GM18526 (cell line): ENCODE results near the gene FGF5.

Source experiments
- POLR2A ChIP-seq: IDR thresholded peaks from 3 replicates; pipeline ENCODE4 v1.6.1; 2011; ENCODE audit not compliant: insufficient read length; ENCODE audit errors: extremely low read depth

The FGF5 gene

GRCh38 chr4:80266253-80266901, at the start of gene FGF5:
TSS of gene FGF5 (plus strand) at chr4:80266664. CDS start at chr4:80266825, 161 bp downstream.
- TF ChIP-seq POLR2A, result no peak

DNA sequence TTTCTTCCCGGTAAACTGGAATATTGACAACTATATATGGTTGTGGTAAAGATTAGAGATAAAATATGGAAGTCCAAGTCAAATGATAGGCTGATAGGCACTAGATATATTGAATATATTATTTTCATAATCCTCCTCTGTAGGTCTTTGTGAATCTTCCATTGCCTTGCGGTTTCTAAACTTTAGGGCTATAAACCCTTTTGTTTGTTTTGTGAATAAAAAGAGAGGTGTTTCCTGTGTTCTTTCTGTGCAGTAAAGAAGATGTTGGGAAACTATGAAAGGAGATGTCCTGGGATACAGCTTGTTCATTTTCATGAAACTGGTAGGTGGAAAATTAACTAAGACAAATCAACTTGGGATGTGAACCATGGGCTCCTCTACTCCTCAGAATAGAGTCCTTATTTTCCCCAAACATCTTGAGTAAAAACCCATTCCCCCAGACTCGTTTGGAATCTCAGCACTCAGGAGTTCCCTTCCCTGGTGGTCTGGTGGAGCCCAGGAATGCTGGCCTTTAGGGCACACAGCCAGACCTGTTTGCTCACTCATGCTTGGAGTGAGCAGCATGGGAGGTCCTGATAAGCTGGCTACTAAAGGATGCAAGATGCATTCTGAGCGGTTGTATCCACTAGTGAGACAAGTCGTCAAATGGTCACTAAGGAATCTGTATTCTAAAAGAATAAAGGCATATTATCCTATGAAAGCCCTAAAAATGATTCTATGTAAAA, 47.0 kb upstream of the FGF5 start:
- no peak for TF ChIP-seq POLR2A

DNA sequence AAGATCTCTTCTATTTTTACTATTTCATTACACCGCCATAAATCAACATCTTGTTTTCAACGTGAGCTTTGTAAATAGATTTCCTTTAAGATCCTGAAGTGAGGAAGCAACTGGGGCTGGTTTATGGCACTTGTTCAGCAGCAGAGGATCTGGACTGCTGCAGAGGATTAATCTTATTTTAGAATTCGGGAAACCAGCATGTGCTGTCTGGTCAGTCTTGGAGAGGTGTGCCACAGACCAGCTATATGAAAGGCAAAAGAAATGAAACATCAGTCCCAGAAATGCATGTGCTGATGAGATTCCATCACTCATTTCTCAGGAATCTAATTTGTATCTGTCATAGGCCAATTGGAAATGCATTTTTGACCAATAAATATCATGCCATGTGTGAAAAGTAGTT, 45.8 kb upstream of the FGF5 start:
- TF ChIP-seq POLR2A, result no peak

GRCh38 chr4:80221161-80221560, 45.3 kb upstream of the FGF5 start:
- no peak for TF ChIP-seq POLR2A

GRCh38 chr4:80225595-80225994, 40.9 kb upstream of the FGF5 start:
- TF ChIP-seq POLR2A, result no peak

GRCh38 chr4:80226094-80226493, 40.4 kb upstream of the FGF5 start:
- TF ChIP-seq POLR2A, result no peak

DNA sequence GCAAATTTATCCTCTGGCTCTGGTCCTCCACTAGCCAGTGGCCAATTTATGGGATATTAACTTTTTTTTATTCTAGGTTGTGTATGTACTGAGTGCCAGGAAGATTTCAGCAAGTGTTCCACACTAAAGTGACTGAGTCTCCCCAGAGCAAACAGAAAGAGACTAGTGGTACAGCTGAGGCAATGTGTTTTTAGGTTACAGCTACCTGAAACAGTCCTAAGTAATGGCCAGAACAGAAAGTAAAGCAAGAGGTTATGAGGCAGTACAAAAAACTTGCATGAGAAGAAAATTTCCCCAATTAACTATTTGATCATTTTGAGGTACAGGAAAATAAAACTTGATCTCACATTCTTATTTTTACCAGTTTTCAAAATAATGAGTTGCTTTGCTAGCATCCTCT, 38.0 kb upstream of the FGF5 start:
- no peak for TF ChIP-seq POLR2A

GRCh38 chr4:80229128-80229527, 37.3 kb upstream of the FGF5 start:
- no peak for TF ChIP-seq POLR2A

GRCh38 chr4:80229590-80229989, 36.9 kb upstream of the FGF5 start:
- TF ChIP-seq POLR2A, result no peak

GRCh38 chr4:80231180-80231579, 35.3 kb upstream of the FGF5 start:
- no peak for TF ChIP-seq POLR2A

GRCh38 chr4:80232707-80233370, 33.6 kb upstream of the FGF5 start:
- no peak for TF ChIP-seq POLR2A

DNA sequence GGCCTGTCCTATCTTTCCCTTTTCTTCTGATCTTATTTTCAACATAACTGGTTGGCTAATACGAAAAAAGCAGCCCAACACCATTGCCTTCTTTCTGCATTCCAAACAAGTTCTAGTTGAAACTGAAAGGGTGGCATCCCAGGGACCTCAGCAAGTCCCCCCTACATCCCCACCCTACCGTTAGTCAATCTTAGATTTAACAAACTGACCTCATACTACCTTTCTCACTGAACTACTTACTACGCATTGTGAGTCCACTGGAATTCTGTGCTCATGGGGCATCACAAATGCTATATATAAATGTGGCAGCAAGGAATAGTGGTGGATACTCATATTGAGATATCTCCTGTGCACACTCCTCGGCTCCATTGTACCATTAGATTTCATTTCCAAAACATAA, 33.1 kb upstream of the FGF5 start:
- TF ChIP-seq POLR2A, result no peak

GRCh38 chr4:80235451-80235850, 31.0 kb upstream of the FGF5 start:
- TF ChIP-seq POLR2A, result no peak

- TF ChIP-seq POLR2A, result no peak
Observed at GRCh38 chr4:80237992-80238391, 28.5 kb upstream of the FGF5 start.

DNA sequence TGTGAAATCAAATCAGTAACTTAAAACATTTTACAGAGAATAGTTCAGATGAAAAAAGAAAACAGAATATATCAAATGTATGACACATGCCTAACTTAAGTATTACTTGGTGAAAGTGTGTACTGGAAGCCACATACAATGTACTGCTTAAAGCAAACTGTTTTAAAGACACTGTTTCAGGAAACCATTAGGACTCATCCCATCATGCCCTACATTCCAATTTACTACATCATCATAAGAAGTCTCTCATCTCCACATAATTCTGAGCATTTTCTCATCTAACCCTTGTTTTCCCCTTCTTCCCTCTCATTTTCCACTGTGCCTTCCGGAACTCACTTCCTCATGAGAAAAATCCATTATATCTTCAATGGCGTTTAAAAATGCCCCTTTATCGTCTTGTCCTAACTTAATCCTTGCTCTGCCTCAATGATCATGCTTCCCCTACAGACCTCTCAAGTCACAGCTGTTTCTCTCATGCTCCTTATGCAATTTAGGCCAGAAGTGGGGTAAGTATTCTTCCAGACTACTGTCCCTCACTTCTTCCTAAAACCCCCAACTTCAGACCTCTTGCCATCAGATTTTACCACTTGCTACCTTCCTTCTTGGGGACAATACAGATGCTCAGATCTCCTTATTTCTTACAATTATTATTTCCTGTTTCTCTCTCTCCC, 26.8 kb upstream of the FGF5 start:
- no peak for TF ChIP-seq POLR2A

GRCh38 chr4:80240976-80241375, 25.5 kb upstream of the FGF5 start:
- no peak for TF ChIP-seq POLR2A

- no peak for TF ChIP-seq POLR2A
Observed at GRCh38 chr4:80243274-80244018, 23.0 kb upstream of the FGF5 start.
